ENCODE measurements around the gene PEAK3.
A peak's percentile ranks its signal among the peaks of the same experiment; 100 is the strongest.

PEAK3 gene

DNA sequence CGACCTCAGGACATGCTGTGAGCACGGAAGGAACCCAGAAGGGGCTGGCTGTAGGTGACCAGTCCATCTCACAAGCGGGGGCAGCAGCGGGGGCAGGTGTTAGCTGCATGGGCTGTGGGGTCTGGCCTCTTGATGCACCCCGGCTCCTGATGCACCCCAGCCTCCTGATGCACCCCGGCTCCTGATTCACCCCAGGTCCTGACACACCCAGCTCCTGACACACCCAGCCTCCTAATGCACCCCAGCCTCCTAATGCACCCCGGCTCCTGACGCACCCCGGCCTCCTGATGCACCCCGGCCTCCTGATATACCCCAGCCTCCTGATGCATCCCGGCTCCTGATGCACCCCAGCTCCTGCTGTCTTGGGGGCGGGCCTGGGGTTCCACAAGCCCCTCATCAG is 39.0 kb upstream of the PEAK3 start:
- TF ChIP-seq, protein P1, sequence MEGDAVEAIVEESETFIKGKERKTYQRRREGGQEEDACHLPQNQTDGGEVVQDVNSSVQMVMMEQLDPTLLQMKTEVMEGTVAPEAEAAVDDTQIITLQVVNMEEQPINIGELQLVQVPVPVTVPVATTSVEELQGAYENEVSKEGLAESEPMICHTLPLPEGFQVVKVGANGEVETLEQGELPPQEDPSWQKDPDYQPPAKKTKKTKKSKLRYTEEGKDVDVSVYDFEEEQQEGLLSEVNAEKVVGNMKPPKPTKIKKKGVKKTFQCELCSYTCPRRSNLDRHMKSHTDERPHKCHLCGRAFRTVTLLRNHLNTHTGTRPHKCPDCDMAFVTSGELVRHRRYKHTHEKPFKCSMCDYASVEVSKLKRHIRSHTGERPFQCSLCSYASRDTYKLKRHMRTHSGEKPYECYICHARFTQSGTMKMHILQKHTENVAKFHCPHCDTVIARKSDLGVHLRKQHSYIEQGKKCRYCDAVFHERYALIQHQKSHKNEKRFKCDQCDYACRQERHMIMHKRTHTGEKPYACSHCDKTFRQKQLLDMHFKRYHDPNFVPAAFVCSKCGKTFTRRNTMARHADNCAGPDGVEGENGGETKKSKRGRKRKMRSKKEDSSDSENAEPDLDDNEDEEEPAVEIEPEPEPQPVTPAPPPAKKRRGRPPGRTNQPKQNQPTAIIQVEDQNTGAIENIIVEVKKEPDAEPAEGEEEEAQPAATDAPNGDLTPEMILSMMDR (conservative IDR thresholded peaks at IDR 0.05) = no peak
- no peak overlapping the region for H3K27ac ChIP-seq

DNA sequence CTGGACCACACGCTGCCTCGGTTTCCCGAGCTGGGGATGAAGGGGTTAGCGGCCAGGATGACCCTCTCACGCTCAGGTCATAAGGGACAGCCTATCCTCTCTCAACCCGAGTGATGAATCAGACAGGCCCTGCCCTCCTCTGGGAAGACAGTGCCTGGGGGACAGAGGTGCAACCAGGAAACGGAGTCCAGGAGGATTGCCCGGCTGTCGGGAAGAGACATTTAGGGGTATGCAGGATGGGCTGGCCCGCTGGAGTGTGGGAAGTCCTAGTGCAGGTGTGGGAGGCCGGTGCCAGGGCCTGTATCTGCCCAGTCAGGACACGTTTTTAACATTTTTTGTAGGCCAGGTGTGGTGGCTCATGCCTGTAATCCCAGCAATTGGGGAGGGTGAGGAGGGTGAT is 38.1 kb upstream of the PEAK3 start:
- TF ChIP-seq, protein P1 (conservative IDR thresholded peaks at IDR 0.05) = no peak
- H3K27ac ChIP-seq = no peak overlapping the region

DNA sequence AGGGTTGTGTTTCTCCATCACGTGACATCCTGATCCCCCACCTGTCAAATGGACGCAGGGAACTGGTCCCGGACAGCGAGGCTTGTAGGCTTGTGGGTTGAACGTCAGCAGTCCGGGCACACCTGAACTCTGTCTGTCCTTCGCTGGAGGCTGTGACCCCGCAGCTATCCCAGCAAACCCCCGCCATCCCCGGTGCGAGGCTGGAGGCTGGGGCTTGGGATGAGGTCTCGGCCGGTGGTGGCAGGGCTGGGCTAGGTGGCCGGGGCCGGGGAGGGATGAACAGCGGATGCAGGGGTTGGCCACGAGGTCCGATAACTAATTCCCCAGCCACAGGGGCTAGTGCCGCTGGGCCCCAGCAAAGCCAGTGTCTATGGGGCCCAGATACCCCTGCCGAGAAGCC is 37.6 kb upstream of the PEAK3 start:
- TF ChIP-seq, protein P1 (conservative IDR thresholded peaks at IDR 0.05) = no peak
- H3K27ac ChIP-seq = no peak overlapping the region

DNA sequence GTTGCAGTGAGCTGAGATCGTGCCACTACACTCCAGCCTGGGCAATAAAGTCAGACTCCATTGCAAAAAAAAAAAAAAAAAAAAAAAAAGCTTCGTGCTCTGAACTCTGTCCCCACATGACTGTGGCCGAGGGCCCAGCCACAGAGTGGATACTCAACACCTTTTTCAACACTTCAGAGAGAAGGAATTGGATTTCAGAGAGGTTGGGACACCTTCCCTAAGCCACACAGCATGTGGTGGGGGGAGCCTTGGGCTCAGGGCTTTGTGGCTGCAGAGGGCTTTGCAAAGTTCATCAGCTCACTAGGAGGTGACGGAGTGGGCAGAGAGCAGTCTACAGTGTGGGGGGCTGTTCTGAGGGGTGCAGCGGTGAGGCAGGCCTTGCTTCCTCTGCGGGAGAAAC is 36.9 kb upstream of the PEAK3 start:
- TF ChIP-seq, protein P1 (conservative IDR thresholded peaks at IDR 0.05) = no peak
- no peak overlapping the region for H3K27ac ChIP-seq

DNA sequence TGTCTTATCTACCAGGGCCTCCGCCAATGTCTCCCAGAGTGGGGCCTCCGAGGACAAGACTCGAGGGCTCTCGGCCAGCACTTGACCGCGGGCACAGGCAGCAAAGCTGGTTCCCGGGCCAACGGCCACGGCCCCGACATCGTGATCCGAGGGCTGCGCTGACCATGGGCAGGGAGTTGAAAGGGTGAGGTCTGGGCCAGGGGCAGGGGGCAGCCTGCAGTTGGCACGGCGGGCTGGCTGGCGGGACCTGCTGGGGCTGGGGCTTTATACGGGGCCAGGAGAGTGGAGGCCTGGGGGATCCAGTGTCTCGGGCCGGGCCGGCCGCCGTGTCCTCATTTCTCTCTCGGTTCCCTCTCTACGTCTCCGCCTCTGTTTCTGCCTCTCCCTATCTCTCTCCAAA is 35.8 kb upstream of the PEAK3 start:
- TF ChIP-seq, protein P1 (conservative IDR thresholded peaks at IDR 0.05) = no peak
- no peak overlapping the region for H3K27ac ChIP-seq

DNA sequence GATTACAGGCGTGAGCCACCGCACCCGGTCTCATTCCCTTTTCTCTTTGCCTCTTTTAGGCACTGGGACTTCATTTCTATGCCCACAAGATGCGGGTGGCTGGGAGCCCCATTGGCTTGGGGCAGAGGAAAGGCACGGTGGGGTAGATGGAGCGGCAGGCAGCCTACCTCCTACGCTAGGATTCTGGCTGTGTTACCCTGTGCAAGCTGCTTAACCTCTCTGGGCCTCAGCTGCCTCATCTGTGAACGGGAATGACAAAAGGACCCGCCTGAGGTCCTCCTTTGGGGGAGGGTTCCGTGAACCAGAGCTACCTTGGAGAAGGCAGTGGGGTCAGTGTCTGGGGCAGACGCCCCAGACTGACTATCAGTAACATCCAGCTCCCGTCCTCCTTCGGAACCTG is 35.3 kb upstream of the PEAK3 start:
- TF ChIP-seq, protein P1 (conservative IDR thresholded peaks at IDR 0.05) = no peak
- H3K27ac ChIP-seq = no peak overlapping the region

DNA sequence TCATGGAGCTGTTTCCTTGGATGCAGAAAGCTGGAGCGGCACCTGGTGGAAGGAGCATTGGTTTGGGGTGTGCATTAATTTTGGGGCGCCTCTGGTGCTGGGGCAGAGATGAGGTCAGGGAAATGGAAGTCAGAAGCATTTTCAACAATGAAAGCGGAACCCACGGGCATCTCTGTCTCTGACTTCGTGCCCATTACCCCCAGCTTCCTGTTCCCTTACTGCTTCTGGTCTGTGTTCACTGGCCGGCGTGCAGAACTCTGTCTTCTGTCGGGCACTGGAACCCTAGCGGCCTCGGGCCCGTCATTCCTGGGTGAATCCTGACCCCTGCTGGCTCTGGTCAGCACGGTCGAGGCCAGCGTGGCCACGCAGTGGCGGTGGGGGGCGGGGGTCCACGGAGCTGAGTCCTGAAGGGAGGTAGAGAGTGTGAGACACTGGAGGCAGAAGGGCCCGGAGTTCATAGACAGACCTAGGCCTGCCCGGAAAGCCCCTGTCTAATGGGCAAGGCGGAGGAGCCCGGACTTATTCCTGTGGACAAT is 33.9 kb upstream of the PEAK3 start:
- H3K27ac ChIP-seq = no peak overlapping the region
- TF ChIP-seq, protein P1 (conservative IDR thresholded peaks at IDR 0.05) = peak; percentile 69

All from VCaP (cell line).